Memory B cell (primary cell): ENCODE measurements around the gene CYFIP1.
"Not testable (repeated sequence)": the region's sequence is repeated elsewhere in the genome, so short reads cannot be mapped to it uniquely, and the experiment has no call there.

ENCODE experiments used
- ATAC-seq: fragments of 150-1000 bp; cut with Tn5 transposase; 2 replicates; pipeline ENCODE4 v1.10.0; 2021; ENCODE audit warnings: low read depth, mild to moderate bottlenecking, moderate library complexity
- DNase-seq, 2 donors: peaks; one replicate each; pipeline ENCODE4 v3.0.0; 2022; ENCODE audit warnings: low spot score in 2 of 2
- H3K27ac Mint-ChIP-seq: one replicate; pipeline ENCODE4 v1.8.0; 2022; ENCODE audit warnings: mild to moderate bottlenecking, moderate library complexity, mixed read lengths
- H3K27me3 Mint-ChIP-seq: one replicate; pipeline ENCODE4 v1.8.0; 2022; ENCODE audit warnings: mixed read lengths
- H3K36me3 Mint-ChIP-seq: one replicate; pipeline ENCODE4 v1.8.0; 2022; ENCODE audit warnings: mild to moderate bottlenecking, mixed read lengths
- H3K4me1 Mint-ChIP-seq: one replicate; pipeline ENCODE4 v1.8.0; 2022; ENCODE audit warnings: mixed read lengths
- H3K4me3 Mint-ChIP-seq: one replicate; pipeline ENCODE4 v1.8.0; 2022; ENCODE audit warnings: mild to moderate bottlenecking, moderate library complexity, mixed read lengths
- H3K9me3 Mint-ChIP-seq: one replicate; pipeline ENCODE4 v1.8.0; 2022; ENCODE audit warnings: mixed read lengths

Gene CYFIP1

DNA sequence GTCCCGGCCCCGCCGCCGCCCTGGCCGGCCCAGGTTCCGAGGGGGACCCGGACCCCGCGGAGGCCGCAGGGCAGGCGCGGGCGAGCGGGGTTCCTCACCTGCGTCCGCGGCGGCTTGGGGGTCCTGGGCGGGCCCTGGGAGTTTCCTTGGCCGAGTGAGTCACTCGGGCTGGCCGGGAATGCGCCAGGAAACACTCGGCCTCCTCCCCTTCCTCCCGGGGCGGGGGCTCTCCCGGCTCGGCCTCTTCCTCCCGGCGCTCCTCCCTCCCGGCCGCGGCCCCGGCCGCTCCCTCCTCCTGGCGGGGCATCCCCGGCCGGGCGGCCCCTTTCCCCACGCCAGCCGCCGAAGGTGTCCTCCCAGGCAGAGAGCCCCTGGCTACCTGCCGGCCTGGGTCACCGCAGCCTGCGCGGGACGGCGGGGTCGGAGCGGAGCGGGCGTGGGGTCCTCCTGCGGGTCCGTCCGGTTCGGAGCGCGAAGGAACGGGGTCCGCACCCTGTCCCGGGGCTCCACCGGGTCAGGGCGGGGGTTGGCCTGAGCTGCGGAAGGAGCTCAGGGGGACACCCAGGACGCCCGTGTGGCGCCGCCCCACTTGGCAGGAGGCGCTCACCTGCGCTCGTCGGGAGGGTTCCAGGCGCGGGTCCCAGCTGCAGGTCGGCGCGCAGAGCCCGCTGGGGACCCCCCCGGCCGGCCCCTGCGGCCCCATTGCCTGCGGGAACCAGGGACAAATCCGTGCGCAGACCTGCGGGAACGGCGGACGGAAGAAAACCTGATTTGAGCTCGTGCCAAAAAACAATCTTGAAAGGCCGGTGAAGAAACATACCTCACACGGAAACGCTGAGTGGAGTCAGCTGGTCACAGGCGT is at the start of gene CYFIP1:
Gene CYFIP1, minus strand, starts transcription at position 180 of the 862 bp plus-strand sequence. CDS start 33,083 bp downstream, outside the sequence.
- H3K9me3 Mint-ChIP-seq: no peaks in the 10 kb centered on the region
- H3K4me3 Mint-ChIP-seq: peak within 1 kb of the TSS; percentile 96
- peak within 1 kb of the TSS; percentile 43 for H3K27ac Mint-ChIP-seq
- ATAC-seq: peak; percentile 34
- H3K4me1 Mint-ChIP-seq: peaks cover 8% of the 10 kb centered on the region
- H3K27me3 Mint-ChIP-seq: peaks cover 3% of the 10 kb centered on the region
- H3K36me3 Mint-ChIP-seq: no peaks in the 10 kb centered on the region
- DNase-seq: peak in 1 of 2 donors; percentile 33

DNA sequence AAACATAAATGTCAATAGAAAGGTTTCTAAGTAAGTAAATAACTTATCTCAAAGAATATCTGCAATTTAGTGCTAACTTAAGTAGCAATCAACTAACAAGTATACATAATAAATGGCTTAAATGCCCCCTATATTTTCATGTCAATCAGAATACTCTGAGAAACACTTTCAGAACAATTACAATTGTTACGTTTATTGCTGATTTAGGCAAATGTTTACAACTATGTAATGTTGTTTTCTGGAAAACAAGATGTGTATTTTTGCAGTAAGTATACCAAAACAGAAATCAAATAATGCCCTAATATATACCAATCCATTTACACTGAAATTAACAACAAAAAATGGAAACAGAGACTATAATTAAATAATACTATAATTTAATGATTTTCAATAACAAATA is 46.0 kb upstream of the CYFIP1 start:
- ATAC-seq (no peak), DNase-seq (no peak)
- H3K4me1 Mint-ChIP-seq: no peaks in the 10 kb centered on the region
- no peaks in the 10 kb centered on the region for H3K9me3 Mint-ChIP-seq
- H3K27me3 Mint-ChIP-seq: no peaks in the 10 kb centered on the region
- no peak overlapping the region for H3K4me3 Mint-ChIP-seq
- no peak overlapping the region for H3K27ac Mint-ChIP-seq
- H3K36me3 Mint-ChIP-seq: peaks cover 34% of the 10 kb centered on the region

DNA sequence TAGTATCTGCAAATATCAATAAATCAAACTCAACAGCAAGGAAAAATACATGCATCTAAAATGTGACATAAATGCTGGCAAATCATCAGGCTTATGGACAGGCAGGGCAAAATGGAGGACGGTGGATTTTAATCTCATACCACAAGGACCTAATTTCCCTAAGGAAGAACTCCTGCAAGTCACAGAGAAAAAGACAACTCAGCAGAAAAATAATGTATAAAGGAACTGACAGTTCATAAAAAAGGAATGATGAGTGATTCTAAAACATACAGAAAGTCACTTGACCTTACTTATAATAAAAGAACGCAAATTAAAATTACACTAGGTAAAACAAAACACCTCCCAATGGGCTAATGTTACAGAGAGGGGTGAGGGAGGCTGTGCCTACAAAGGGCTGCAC is 42.0 kb upstream of the CYFIP1 start:
- no peak for ATAC-seq
- no peaks in the 10 kb centered on the region for H3K4me1 Mint-ChIP-seq
- H3K27ac Mint-ChIP-seq: no peak overlapping the region
- H3K4me3 Mint-ChIP-seq: no peak overlapping the region
- H3K9me3 Mint-ChIP-seq: no peaks in the 10 kb centered on the region
- no peaks in the 10 kb centered on the region for H3K27me3 Mint-ChIP-seq
- H3K36me3 Mint-ChIP-seq: peaks cover 35% of the 10 kb centered on the region
- DNase-seq: no peak

DNA sequence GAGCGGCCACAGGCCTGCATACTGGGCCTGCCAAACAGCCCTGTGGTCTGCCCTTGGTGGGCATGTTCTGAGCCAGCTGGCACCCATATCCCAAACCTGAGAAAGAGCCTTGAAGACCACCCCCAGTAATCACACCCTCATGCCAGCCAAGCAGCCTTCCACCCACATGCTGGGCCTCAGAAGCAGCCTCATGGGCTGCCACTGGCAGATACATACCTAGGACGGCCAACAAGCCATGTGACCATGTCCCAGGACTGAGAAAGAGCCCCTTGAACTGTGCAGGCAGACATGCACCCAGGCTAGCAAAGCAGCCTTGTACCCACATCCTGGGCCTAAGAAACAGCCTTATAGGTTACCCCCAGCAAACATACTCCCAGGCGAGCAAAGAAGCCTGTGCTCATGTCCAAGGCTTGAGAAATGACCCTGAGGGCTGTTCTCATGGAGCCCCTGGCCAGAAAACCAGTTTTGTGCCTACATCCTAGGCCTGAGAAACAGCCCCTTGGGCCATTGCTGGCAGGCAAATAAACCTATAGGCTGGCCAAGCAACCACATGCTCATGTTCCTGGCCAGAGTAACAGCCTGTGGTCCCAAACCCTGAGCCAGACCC is 34.3 kb upstream of the CYFIP1 start:
- H3K4me3 Mint-ChIP-seq: no peak overlapping the region
- H3K27ac Mint-ChIP-seq: no peak overlapping the region
- H3K27me3 Mint-ChIP-seq: no peaks in the 10 kb centered on the region
- H3K9me3 Mint-ChIP-seq: no peaks in the 10 kb centered on the region
- DNase-seq: no peak
- H3K4me1 Mint-ChIP-seq: peaks cover 3% of the 10 kb centered on the region
- ATAC-seq: no peak
- H3K36me3 Mint-ChIP-seq: peaks cover 44% of the 10 kb centered on the region

DNA sequence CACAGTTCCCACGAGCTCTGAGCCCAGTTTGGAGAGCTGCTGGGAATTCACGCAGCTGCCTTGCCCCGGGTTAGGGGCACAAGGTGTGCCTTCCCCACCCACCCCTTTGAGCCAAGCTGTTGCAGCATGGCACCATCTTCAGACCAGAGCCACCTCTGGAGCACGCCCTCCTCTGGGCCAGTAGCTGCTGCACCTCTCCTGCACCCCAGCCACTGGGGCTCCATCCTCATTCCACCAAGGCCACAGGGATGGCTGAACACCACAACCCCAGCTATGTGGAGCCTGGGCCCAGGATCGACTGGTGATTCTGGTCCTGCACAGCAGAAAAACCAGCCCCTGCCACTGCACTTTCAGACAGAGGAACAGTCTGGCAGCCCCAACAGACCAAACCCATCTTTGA is 33.5 kb upstream of the CYFIP1 start:
- Mint-ChIP-seq H3K27me3 (no peaks in the 10 kb centered on the region), H3K27ac (no peak overlapping the region), H3K4me1 (peaks cover 3% of the 10 kb centered on the region), H3K9me3 (no peaks in the 10 kb centered on the region), H3K36me3 (peaks cover 42% of the 10 kb centered on the region), H3K4me3 (no peak overlapping the region)
- DNase-seq (no peak), ATAC-seq (no peak)

DNA sequence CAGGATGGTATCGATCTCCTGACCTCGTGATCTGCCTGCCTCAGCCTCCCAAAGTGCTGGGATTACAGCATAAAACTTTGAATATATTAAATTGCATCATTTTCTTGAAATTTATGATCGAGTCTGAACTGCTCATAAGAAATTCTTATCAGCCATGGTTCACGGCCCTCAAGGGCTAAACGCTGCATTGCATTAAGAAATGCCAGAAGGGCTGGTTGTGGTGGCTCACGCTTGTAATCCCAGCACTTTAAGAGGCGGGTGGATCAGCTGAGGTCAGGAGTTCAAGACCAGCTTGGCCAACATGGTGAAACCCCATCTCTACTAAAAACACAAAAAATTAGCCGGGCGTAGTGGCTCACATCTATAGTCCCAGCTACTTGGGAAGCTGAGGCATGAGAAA is 32.4 kb upstream of the CYFIP1 start:
- not testable (repeated sequence) for ATAC-seq, H3K9me3 Mint-ChIP-seq, H3K27ac Mint-ChIP-seq, H3K27me3 Mint-ChIP-seq, H3K4me1 Mint-ChIP-seq, H3K4me3 Mint-ChIP-seq, DNase-seq
- H3K36me3 Mint-ChIP-seq: peaks cover 40% of the 10 kb centered on the region

DNA sequence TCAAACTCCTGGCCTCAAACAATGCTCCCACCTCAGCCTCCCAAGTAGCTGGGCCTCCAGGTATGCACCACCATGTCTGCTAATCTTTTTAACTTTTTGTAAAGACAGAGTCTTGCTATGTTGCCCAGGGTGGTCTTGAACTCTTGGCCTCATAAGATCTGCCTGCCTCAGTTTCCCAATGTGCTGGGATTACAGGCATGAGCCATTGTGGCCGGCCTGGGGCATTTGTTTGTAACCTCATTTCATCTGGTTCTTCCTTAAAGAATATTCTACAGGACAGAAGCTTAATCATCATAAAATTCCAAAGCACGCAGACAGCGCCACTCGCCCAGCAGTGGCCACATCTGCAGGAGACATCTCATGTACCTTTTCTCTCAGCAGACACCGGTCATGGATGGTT is 23.6 kb upstream of the CYFIP1 start:
- ATAC-seq (no peak), DNase-seq (no peak)
- no peaks in the 10 kb centered on the region for H3K9me3 Mint-ChIP-seq
- H3K36me3 Mint-ChIP-seq: peaks cover 26% of the 10 kb centered on the region
- H3K27ac Mint-ChIP-seq: no peak overlapping the region
- no peak overlapping the region for H3K4me3 Mint-ChIP-seq
- H3K27me3 Mint-ChIP-seq: no peaks in the 10 kb centered on the region
- H3K4me1 Mint-ChIP-seq: no peaks in the 10 kb centered on the region

DNA sequence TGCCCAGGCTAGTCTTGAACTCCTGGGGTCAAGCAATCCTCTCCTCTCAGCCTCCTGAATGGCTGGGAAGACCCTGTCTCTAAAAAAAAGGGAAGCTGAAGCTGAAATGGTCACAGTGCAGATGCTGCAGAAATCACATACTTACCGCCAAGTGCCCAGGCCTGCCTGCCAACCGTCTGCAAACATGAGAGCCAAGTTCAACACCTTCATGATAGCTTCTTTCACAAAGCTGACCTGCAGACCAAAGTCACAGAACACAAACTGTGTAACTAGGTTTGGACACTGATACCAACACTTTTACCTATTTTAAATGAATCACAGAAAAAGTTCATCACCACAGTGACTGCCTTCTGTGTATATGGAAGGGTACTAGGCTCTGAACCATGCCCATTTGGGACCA is 22.8 kb upstream of the CYFIP1 start:
- no peaks in the 10 kb centered on the region for H3K9me3 Mint-ChIP-seq
- H3K4me3 Mint-ChIP-seq: no peak overlapping the region
- no peaks in the 10 kb centered on the region for H3K4me1 Mint-ChIP-seq
- no peak for DNase-seq
- peaks cover 24% of the 10 kb centered on the region for H3K36me3 Mint-ChIP-seq
- no peak for ATAC-seq
- H3K27ac Mint-ChIP-seq: no peak overlapping the region
- H3K27me3 Mint-ChIP-seq: no peaks in the 10 kb centered on the region

DNA sequence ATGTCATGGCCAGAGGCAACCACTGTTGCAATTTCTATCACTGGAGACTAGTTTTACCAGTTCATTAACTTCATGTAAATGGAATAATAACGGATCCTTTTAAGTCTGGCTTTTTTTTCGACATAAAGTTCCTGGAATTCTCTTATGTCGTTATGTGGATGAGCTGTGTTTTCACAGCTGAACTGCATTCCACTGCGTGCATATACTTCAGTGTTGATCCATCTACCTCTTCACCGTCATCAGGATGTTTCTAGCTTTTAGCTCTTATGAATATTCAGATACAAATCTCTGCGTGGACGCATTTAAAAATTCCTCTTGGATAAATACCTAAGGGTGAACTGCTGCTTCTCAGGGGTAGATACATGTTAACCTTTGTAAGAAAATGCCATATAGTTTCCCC is 15.6 kb upstream of the CYFIP1 start:
- DNase-seq (no peak), ATAC-seq (no peak)
- Mint-ChIP-seq H3K4me1 (no peaks in the 10 kb centered on the region), H3K27me3 (no peaks in the 10 kb centered on the region), H3K9me3 (no peaks in the 10 kb centered on the region), H3K27ac (no peak overlapping the region), H3K4me3 (no peak overlapping the region), H3K36me3 (peaks cover 21% of the 10 kb centered on the region)

DNA sequence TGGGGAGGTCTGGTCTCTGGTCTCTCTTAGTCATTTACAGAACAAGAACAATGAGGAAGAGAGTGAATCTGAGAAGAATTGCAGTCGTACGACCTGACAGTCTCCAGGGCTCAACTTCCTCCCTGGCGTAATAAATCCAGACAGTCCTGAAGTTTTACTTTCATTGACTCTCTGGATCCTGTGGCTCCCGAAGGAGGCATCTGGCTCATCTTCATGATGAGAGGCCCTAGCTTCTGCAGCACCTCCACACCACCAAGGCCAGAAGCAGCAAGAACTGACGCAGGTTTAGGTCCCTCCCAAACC is 11.8 kb upstream of the CYFIP1 start:
- Mint-ChIP-seq H3K4me1 (peaks cover 2% of the 10 kb centered on the region), H3K4me3 (no peak overlapping the region), H3K27me3 (no peaks in the 10 kb centered on the region), H3K36me3 (peaks cover 15% of the 10 kb centered on the region), H3K27ac (peak overlapping the region; percentile 67), H3K9me3 (no peaks in the 10 kb centered on the region)
- no peak for ATAC-seq
- DNase-seq: no peak

DNA sequence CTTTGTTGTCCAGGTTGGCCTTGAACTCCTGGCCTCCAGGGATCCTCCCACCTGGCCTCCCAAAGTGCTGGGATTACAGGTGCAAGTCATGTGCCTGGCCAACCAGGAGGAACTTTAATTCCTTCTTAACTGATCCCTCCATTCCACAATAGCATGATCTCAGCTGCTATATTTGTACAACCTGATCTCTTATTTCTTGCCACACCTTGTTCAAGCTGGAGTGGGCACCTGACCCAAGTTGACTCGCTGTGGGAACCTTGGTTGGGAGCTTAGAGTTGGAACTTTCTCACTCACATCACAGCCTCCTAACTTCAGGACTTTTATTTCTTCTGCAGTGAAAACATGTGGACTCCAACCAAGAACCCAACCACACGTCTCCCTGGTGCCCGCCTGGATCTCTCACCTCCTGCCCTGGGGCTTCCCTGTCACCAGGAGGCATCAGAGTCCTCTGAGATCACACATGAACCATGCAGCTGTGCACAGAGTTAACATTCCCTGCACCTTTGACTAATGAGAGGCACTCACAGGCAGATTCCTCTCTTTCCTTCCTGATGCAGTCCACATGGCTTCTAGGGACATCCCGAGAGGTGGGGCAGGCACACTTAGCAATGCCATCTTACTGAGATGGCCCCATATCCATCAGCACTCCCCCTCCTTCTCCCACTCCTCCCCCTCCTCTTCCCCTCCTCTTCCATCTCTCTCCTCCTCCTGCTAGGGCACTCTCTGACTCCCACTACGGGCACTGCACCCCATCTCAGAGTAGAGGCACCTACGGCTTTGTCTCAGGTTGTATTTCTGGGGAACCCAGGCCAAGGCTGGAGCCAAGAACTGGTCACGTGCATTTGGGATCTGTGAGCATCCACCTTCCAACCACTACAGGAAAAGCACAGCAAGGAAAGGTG is 9.7 kb upstream of the CYFIP1 start:
- H3K27me3 Mint-ChIP-seq: no peaks in the 10 kb centered on the region
- H3K27ac Mint-ChIP-seq: no peak overlapping the region
- no peaks in the 10 kb centered on the region for H3K9me3 Mint-ChIP-seq
- peaks cover 8% of the 10 kb centered on the region for H3K36me3 Mint-ChIP-seq
- ATAC-seq: no peak
- no peak for DNase-seq
- no peak overlapping the region for H3K4me3 Mint-ChIP-seq
- H3K4me1 Mint-ChIP-seq: peaks cover 2% of the 10 kb centered on the region

DNA sequence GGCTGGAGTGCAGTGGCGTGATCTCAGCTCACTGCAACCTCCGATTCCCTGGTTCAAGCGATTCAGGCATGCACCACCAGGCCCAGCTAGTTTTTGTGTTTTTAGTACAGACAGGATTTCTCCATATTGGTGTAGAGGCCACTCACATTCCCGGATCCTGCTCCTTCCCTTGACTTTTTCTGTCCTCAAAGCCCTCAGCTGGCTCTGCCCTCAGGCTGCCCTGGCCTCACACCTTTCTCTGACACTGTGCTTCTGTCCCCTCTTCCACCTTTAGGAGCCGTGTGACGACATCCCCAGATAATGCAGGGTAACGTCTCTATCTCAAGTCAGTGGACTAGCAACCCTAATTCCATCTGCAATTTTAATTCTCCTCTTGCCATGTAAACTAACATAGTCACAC is 8.6 kb upstream of the CYFIP1 start:
- Mint-ChIP-seq H3K36me3 (peaks cover 4% of the 10 kb centered on the region), H3K4me1 (peaks cover 2% of the 10 kb centered on the region), H3K4me3 (no peak overlapping the region), H3K27me3 (no peaks in the 10 kb centered on the region), H3K9me3 (no peaks in the 10 kb centered on the region), H3K27ac (no peak overlapping the region)
- no peak for DNase-seq
- no peak for ATAC-seq

DNA sequence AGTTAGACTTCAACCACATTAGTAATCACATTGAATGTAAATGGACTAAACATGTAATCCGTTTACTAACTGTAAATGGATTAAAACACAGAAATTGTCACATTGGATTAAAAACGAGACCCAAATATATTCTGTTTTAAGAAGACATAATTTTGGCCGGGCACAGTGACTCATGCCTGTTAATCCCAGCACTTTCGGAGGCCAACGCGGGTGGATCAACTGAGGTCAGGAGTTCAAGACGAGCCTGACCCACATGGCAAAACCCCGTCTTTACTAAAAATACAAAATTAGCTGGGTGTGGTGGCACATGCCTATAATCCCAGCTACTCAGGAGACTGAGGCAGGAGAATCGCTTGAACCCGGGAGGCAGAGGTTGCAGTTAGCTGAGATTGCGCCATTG is 1.8 kb upstream of the CYFIP1 start:
- not testable (repeated sequence) for DNase-seq, H3K27ac Mint-ChIP-seq, ATAC-seq, H3K4me1 Mint-ChIP-seq, H3K36me3 Mint-ChIP-seq, H3K4me3 Mint-ChIP-seq, H3K9me3 Mint-ChIP-seq, H3K27me3 Mint-ChIP-seq
